Fibroblast of lung (primary cell): Measurements from ENCODE around the gene ARPP19. TPM values are rescaled to one million over a fixed set of nuclear protein-coding genes. Genes with fewer than 3 reads are reported as not detected.
"Not testable (repeated sequence)": the region's sequence is repeated elsewhere in the genome, so short reads cannot be mapped to it uniquely, and the experiment has no call there.

ENCODE experiments used
- DNase-seq, 2 donors: peaks; one replicate each; pipeline versions ENCODE4 v3.0.0 to v3.0.0-alpha.2; 2010; ENCODE audit warnings: low read depth in 2 of 2
- H2AFZ ChIP-seq: 2 replicates; pipeline ENCODE4 v1.5.1; 2012; ENCODE audit warnings: low read length, control low read depth, inconsistent platforms
- H3K27ac ChIP-seq: 2 replicates; pipeline ENCODE4 v1.5.1; 2011; ENCODE audit warnings: low read length, control low read depth; ENCODE audit not compliant: insufficient read depth
- H3K27me3 ChIP-seq: 2 replicates; pipeline ENCODE4 v1.5.1; 2011; ENCODE audit warnings: mild to moderate bottlenecking, low read length; ENCODE audit not compliant: control insufficient read depth, insufficient read depth
- H3K36me3 ChIP-seq: 2 replicates; pipeline ENCODE4 v1.5.1; 2011; ENCODE audit warnings: low read length; ENCODE audit not compliant: control insufficient read depth, insufficient read depth
- H3K4me1 ChIP-seq: 2 replicates; pipeline ENCODE4 v1.5.1; 2011; ENCODE audit warnings: low read length; ENCODE audit not compliant: control insufficient read depth, insufficient read depth; ENCODE audit errors: extremely low read depth
- H3K4me2 ChIP-seq: 2 replicates; pipeline ENCODE4 v1.5.1; 2011; ENCODE audit warnings: low read length, control low read depth; ENCODE audit not compliant: insufficient read depth; ENCODE audit errors: extremely low read depth
- H3K4me3 ChIP-seq, 4 experiments: fragments of 200-600 bp in 1 of 4; sonication (generic) in 1 of 4; replicated peaks in 1 of 4; 2 replicates each; pipeline ENCODE4 v1.5.1; 2011 to 2016; ENCODE audit warnings: low read length in 4 of 4, low read depth in 3 of 4, mild to moderate bottlenecking in 3 of 4, control low read depth in 2 of 4, inconsistent platforms in 1 of 4, mixed read lengths in 1 of 4; ENCODE audit not compliant: insufficient read depth in 1 of 4; ENCODE audit errors: control extremely low read depth in 1 of 4
- H3K79me2 ChIP-seq: 2 replicates; pipeline ENCODE4 v1.5.1; 2012; ENCODE audit warnings: mild to moderate bottlenecking, low read length, inconsistent platforms; ENCODE audit not compliant: control insufficient read depth, insufficient read depth
- H3K9ac ChIP-seq: 2 replicates; pipeline ENCODE4 v1.5.1; 2011; ENCODE audit warnings: mild to moderate bottlenecking, low read length, control low read depth; ENCODE audit not compliant: insufficient read depth
- H3K9me3 ChIP-seq: 2 replicates; pipeline ENCODE4 v1.5.1; 2012; ENCODE audit warnings: low read depth, low read length; ENCODE audit not compliant: control insufficient read depth, insufficient read depth
- H4K20me1 ChIP-seq: 2 replicates; pipeline ENCODE4 v1.5.1; 2011; ENCODE audit warnings: low read length; ENCODE audit not compliant: control insufficient read depth, insufficient read depth; ENCODE audit errors: extremely low read depth
- CTCF ChIP-seq, 2 donors: IDR thresholded peaks in 1 of 2; conservative IDR thresholded peaks in 1 of 2; 1 replicate in 1 of 2; 2 replicates in 1 of 2; pipeline ENCODE4 v1.5.1; 2011 to 2012; ENCODE audit warnings: low read length in 2 of 2, control low read depth in 1 of 2, inconsistent platforms in 1 of 2, low read depth in 1 of 2, mild to moderate bottlenecking in 1 of 2
- EZH2 ChIP-seq: IDR thresholded peaks from 2 replicates; pipeline ENCODE4 v1.5.1; 2012; ENCODE audit warnings: low read length, control low read depth, mild to moderate bottlenecking; ENCODE audit errors: missing control alignments
- polyA plus RNA-seq, 2 donors: library from polyadenylated mRNA; depleted of rRNA in 1 of 2; stranded (reverse) in 1 of 2; unstranded in 1 of 2; fragments of >200 nt; gene quantifications; 2 replicates each; pipeline ENCODE4 v1.2.1, GENCODE V29; 2011 to 2012; ENCODE audit warnings: missing spikeins in 1 of 2
- total RNA-seq: library from RNA; depleted of rRNA; stranded (reverse); fragments of >200 nt; gene quantifications from 2 replicates; pipeline ENCODE4 v1.2.1, GENCODE V29; 2014

ARPP19 gene
- total and polyA plus RNA-seq, 2 donors (not counting 1 experiment from before 2014, with no cell fraction given) = 65.9 to 97.8 TPM

GRCh38 chr15:52567871-52568600 lies 794 bp downstream of the ARPP19 start:
- Histone ChIP-seq H3K36me3 (no peaks in the 10 kb centered on the region), H3K9me3 (no peaks in the 10 kb centered on the region), H3K4me3 (peak overlapping the region; percentile 70 to 96 (median 86)), H3K9ac (peak overlapping the region; percentile 96), H3K27ac (peak overlapping the region; percentile 93), H3K4me2 (peak overlapping the region; percentile 78), H3K4me1 (no peaks in the 10 kb centered on the region), H3K27me3 (no peaks in the 10 kb centered on the region), H3K79me2 (peaks cover 55% of the 10 kb centered on the region), H4K20me1 (no peaks in the 10 kb centered on the region), H2AFZ (peak overlapping the region; percentile 60)
- no peak for TF ChIP-seq EZH2
- no peak for TF ChIP-seq CTCF (conservative IDR thresholded peaks at IDR 0.05 in 1 of 2, IDR thresholded peaks at IDR 0.05 in 1 of 2; ENCODE audit: low read depth in 1 of 2, low read length in 2 of 2)
- peak in 1 of 2 donors; percentile 39 for DNase-seq

- Histone ChIP-seq H3K4me3 (peak overlapping the region; percentile 70 to 96 (median 86)), H3K27ac (no peak overlapping the region), H3K79me2 (peaks cover 66% of the 10 kb centered on the region), H2AFZ (no peak overlapping the region), H3K36me3 (no peaks in the 10 kb centered on the region), H3K4me2 (peak overlapping the region; percentile 78), H3K4me1 (no peaks in the 10 kb centered on the region), H3K9ac (no peak overlapping the region), H4K20me1 (no peaks in the 10 kb centered on the region), H3K27me3 (no peaks in the 10 kb centered on the region), H3K9me3 (no peaks in the 10 kb centered on the region)
- no peak for TF ChIP-seq CTCF (conservative IDR thresholded peaks at IDR 0.05 in 1 of 2, IDR thresholded peaks at IDR 0.05 in 1 of 2; ENCODE audit: low read depth in 1 of 2, low read length in 2 of 2)
- no peak for TF ChIP-seq EZH2
- DNase-seq = no peak
Observed at GRCh38 chr15:52566889-52567288, 1.9 kb downstream of the ARPP19 start.

- not testable (repeated sequence) for H3K9ac ChIP-seq, H3K9me3 ChIP-seq, H3K27me3 ChIP-seq, H3K4me2 ChIP-seq, H4K20me1 ChIP-seq, H2AFZ ChIP-seq, H3K4me3 ChIP-seq, H3K27ac ChIP-seq, H3K36me3 ChIP-seq, H3K4me1 ChIP-seq
- DNase-seq = peak; percentile 15 to 68
- H3K79me2 ChIP-seq = peaks cover 78% of the 10 kb centered on the region
Observed at GRCh38 chr15:52565417-52566358, 3.1 kb downstream of the ARPP19 start.
